H9 (cell line): ENCODE data around the gene TBXAS1. TPM values are rescaled to one million over a fixed set of nuclear protein-coding genes. Genes with fewer than 3 reads are reported as not detected.

ENCODE experiments used
- DNase-seq: peaks from one replicate; pipeline ENCODE4 v3.0.0-alpha.2; 2017
- H2AFZ ChIP-seq: one replicate; pipeline ENCODE4 v1.6.1; 2013; ENCODE audit warnings: mild to moderate bottlenecking, low read length, control low read depth, moderate library complexity
- H2AK5ac ChIP-seq: 2 replicates; pipeline ENCODE4 v1.6.1; 2013; ENCODE audit warnings: low read length, control low read depth, mixed read lengths; ENCODE audit not compliant: insufficient read length
- H2BK120ac ChIP-seq: one replicate; pipeline ENCODE4 v1.6.1; 2013; ENCODE audit warnings: low read depth, mild to moderate bottlenecking, low read length, control low read depth, inconsistent platforms; ENCODE audit not compliant: poor library complexity, severe bottlenecking
- H2BK12ac ChIP-seq: 2 replicates; pipeline ENCODE4 v1.6.1; 2013; ENCODE audit warnings: low read length, control low read depth, mixed read lengths, low read depth; ENCODE audit not compliant: insufficient read length
- H2BK15ac ChIP-seq: 2 replicates; pipeline ENCODE4 v1.6.1; 2013; ENCODE audit warnings: low read depth, low read length, control low read depth
- H2BK20ac ChIP-seq: one replicate; pipeline ENCODE4 v1.6.1; 2013; ENCODE audit warnings: low read depth, mild to moderate bottlenecking, low read length, control low read depth, inconsistent platforms; ENCODE audit not compliant: poor library complexity, severe bottlenecking
- H2BK5ac ChIP-seq: 2 replicates; pipeline ENCODE4 v1.6.1; 2013; ENCODE audit warnings: low read length, control low read depth, mixed read lengths; ENCODE audit not compliant: insufficient read length
- H3K14ac ChIP-seq: 2 replicates; pipeline ENCODE4 v1.6.1; 2013; ENCODE audit warnings: low read length, control low read depth; ENCODE audit not compliant: insufficient read depth
- H3K18ac ChIP-seq: 2 replicates; pipeline ENCODE4 v1.6.1; 2013; ENCODE audit warnings: low read depth, mild to moderate bottlenecking, mixed read lengths, low read length, control low read depth; ENCODE audit not compliant: insufficient read length
- H3K23ac ChIP-seq: 2 replicates; pipeline ENCODE4 v1.6.1; 2013; ENCODE audit warnings: low read length, control low read depth, mixed read lengths, low read depth; ENCODE audit not compliant: insufficient read length
- H3K23me2 ChIP-seq: 2 replicates; pipeline ENCODE4 v1.6.1; 2013; ENCODE audit warnings: low read depth, mild to moderate bottlenecking, mixed read lengths, low read length, control low read depth; ENCODE audit not compliant: insufficient read length, poor library complexity, severe bottlenecking
- H3K27ac ChIP-seq: 2 replicates; pipeline ENCODE4 v1.5.1; 2013; ENCODE audit warnings: low read length, control low read depth, mixed read lengths, low read depth; ENCODE audit not compliant: insufficient read length
- H3K27me3 ChIP-seq: 2 replicates; pipeline ENCODE4 v1.6.1; 2013; ENCODE audit warnings: low read length, control low read depth, inconsistent platforms; ENCODE audit not compliant: insufficient read depth
- H3K4ac ChIP-seq: 2 replicates; pipeline ENCODE4 v1.6.1; 2013; ENCODE audit warnings: low read depth, mild to moderate bottlenecking, control low read depth, inconsistent platforms, low read length, moderate library complexity
- H3K4me1 ChIP-seq: 2 replicates; pipeline ENCODE4 v1.6.1; 2013; ENCODE audit warnings: low read length, control low read depth, inconsistent platforms; ENCODE audit not compliant: insufficient read depth
- H3K4me2 ChIP-seq: 2 replicates; pipeline ENCODE4 v1.6.1; 2013; ENCODE audit warnings: low read length, control low read depth, mixed read lengths; ENCODE audit not compliant: insufficient read length, insufficient read depth
- H3K56ac ChIP-seq: 2 replicates; pipeline ENCODE4 v1.6.1; 2013; ENCODE audit warnings: low read depth, mild to moderate bottlenecking, mixed read lengths, low read length, control low read depth; ENCODE audit not compliant: insufficient read length
- H3K79me1 ChIP-seq: 2 replicates; pipeline ENCODE4 v1.6.1; 2013; ENCODE audit warnings: low read depth, mild to moderate bottlenecking, moderate library complexity, low read length, control low read depth, inconsistent platforms; ENCODE audit not compliant: insufficient read depth, poor library complexity, severe bottlenecking
- H3K79me2 ChIP-seq: 2 replicates; pipeline ENCODE4 v1.6.1; 2013; ENCODE audit warnings: low read length, control low read depth, inconsistent platforms; ENCODE audit not compliant: insufficient read depth
- H3K9ac ChIP-seq: 2 replicates; pipeline ENCODE4 v1.6.1; 2013; ENCODE audit warnings: low read length, control low read depth, mixed read lengths; ENCODE audit not compliant: insufficient read length; ENCODE audit errors: extremely low read depth
- H3K9me3 ChIP-seq: one replicate; pipeline ENCODE4 v1.6.1; 2013; ENCODE audit warnings: low read depth, low read length, inconsistent platforms; ENCODE audit not compliant: control insufficient read depth
- H3T11ph ChIP-seq: one replicate; pipeline ENCODE4 v1.6.1; 2013; ENCODE audit warnings: mild to moderate bottlenecking, low read length, control low read depth, inconsistent platforms
- H4K20me1 ChIP-seq: one replicate; pipeline ENCODE4 v1.6.1; 2013; ENCODE audit not compliant: control insufficient read depth, insufficient read length, insufficient read depth
- H4K5ac ChIP-seq: 2 replicates; pipeline ENCODE4 v1.6.1; 2013; ENCODE audit warnings: low read depth, mild to moderate bottlenecking, mixed read lengths, low read length, control low read depth; ENCODE audit not compliant: insufficient read length
- H4K8ac ChIP-seq: replicated peaks from 2 replicates; pipeline ENCODE4 v1.6.1; 2013; ENCODE audit warnings: low read length, control low read depth, mixed read lengths, low read depth; ENCODE audit not compliant: insufficient read length
- H4K91ac ChIP-seq: 2 replicates; pipeline ENCODE4 v1.6.1; 2013; ENCODE audit warnings: low read depth, mild to moderate bottlenecking, moderate library complexity, mixed read lengths, low read length, control low read depth; ENCODE audit not compliant: insufficient read length
- H3K27ac Mint-ChIP-seq, 3 experiments: 2 replicates in 2 of 3; 3 replicates in 1 of 3; pipeline ENCODE4 v1.8.0; 2020 to 2021; ENCODE audit warnings: mixed read lengths in 3 of 3, mild to moderate bottlenecking in 1 of 3, moderate library complexity in 1 of 3
- H3K27me3 Mint-ChIP-seq: 2 replicates; pipeline ENCODE4 v1.8.0; 2021; ENCODE audit warnings: low read depth, mild to moderate bottlenecking, moderate library complexity, mixed read lengths
- H3K36me3 Mint-ChIP-seq, 3 experiments: 2 replicates in 2 of 3; 3 replicates in 1 of 3; pipeline ENCODE4 v1.8.0; 2020 to 2021; ENCODE audit warnings: low read depth in 3 of 3, mixed read lengths in 3 of 3; ENCODE audit not compliant: insufficient read depth in 1 of 3
- H3K4me1 Mint-ChIP-seq, 2 experiments: 2 replicates each; pipeline ENCODE4 v1.8.0; 2020; ENCODE audit warnings: mixed read lengths in 2 of 2
- H3K4me3 Mint-ChIP-seq, 2 experiments: 2 replicates in 1 of 2; 3 replicates in 1 of 2; pipeline ENCODE4 v1.8.0; 2020 to 2021; ENCODE audit warnings: mild to moderate bottlenecking in 2 of 2, mixed read lengths in 2 of 2, moderate library complexity in 1 of 2
- H3K9me3 Mint-ChIP-seq, 2 experiments: 2 replicates in 1 of 2; 3 replicates in 1 of 2; pipeline ENCODE4 v1.8.0; 2020; ENCODE audit warnings: mild to moderate bottlenecking in 2 of 2, mixed read lengths in 2 of 2, moderate library complexity in 1 of 2
- WGBS: extraction: QIAGEN DNeasy Blood & Tissue Kit; methylation state at CpG from one replicate; pipeline ENCODE4 v1.1.7; 2013; ENCODE audit warnings: missing lambda C conversion rate, low lambda C conversion rate, mixed read lengths; ENCODE audit not compliant: insufficient read length; ENCODE audit errors: extremely low coverage; 5-methylcytosine and 5-hydroxymethylcytosine counted together
- total RNA-seq: library from RNA; stranded (reverse); gene quantifications from 2 replicates; pipeline ENCODE4 v1.2.1, GENCODE V29; 2021
- TF ChIP-seq, protein P1 (sequence below): fragments of 200-600 bp; sonication (generic); conservative IDR thresholded peaks from 3 replicates; pipeline ENCODE4 v1.8.0; 2021; ENCODE audit warnings: antibody characterized with exemption, mild to moderate bottlenecking

TBXAS1 gene
- total RNA-seq, 1 experiment from 2014 or later = 0.39 TPM

DNA sequence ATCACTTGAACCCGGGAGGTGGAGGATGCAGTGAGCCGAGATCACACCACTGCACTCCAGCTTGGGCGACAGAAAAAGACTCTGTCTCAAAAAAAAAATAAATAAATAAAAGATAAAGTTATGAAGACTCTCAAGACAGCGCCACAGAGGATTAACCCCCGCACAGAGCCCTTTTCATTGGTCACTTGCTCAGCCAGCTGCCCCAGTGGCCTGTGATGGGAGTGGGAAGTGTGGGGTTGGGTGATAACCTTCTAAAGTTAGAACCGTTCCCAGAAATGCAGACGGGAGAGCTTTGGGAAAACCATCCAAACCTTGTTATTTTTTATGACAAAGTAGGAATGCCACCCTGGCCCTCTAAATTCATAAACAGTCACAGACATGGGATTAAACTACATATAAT is 176.3 kb downstream of the TBXAS1 start:
- H3K14ac ChIP-seq = no peak overlapping the region
- H3K27me3 ChIP-seq = no peaks in the 10 kb centered on the region
- H3K4me2 ChIP-seq = no peak overlapping the region

More for the DNA sequence above, 176.3 kb downstream of the TBXAS1 start:
- Histone ChIP-seq H2BK5ac (no peak overlapping the region), H4K20me1 (no peaks in the 10 kb centered on the region), H3K79me1 (no peaks in the 10 kb centered on the region), H3K18ac (no peak overlapping the region), H4K91ac (no peak overlapping the region), H3K23ac (no peak overlapping the region), H3T11ph (no peak overlapping the region), H4K8ac (no peak overlapping the region), H4K5ac (no peak overlapping the region), H3K56ac (no peak overlapping the region), H2BK120ac (no peak overlapping the region), H3K4ac (no peak overlapping the region), H2AFZ (no peak overlapping the region), H3K79me2 (no peaks in the 10 kb centered on the region), H2BK20ac (no peak overlapping the region), H3K9me3 (no peaks in the 10 kb centered on the region), H2BK15ac (no peak overlapping the region), H3K27ac (no peak overlapping the region), H3K9ac (no peak overlapping the region), H2BK12ac (no peak overlapping the region), H3K4me1 (no peaks in the 10 kb centered on the region), H3K23me2 (no peaks in the 10 kb centered on the region), H2AK5ac (no peak overlapping the region)
- Mint-ChIP-seq H3K27me3 (no peaks in the 10 kb centered on the region; the same call in 1 of the 2 replicates), H3K9me3 (no peaks in the 10 kb centered on the region), H3K4me1 (peaks cover 12 to 22% of the 10 kb centered on the region in 2 experiments), H3K4me3 (no peak overlapping the region), H3K27ac (no peak overlapping the region), H3K36me3 (no peaks in the 10 kb centered on the region)
- TF ChIP-seq, protein P1, sequence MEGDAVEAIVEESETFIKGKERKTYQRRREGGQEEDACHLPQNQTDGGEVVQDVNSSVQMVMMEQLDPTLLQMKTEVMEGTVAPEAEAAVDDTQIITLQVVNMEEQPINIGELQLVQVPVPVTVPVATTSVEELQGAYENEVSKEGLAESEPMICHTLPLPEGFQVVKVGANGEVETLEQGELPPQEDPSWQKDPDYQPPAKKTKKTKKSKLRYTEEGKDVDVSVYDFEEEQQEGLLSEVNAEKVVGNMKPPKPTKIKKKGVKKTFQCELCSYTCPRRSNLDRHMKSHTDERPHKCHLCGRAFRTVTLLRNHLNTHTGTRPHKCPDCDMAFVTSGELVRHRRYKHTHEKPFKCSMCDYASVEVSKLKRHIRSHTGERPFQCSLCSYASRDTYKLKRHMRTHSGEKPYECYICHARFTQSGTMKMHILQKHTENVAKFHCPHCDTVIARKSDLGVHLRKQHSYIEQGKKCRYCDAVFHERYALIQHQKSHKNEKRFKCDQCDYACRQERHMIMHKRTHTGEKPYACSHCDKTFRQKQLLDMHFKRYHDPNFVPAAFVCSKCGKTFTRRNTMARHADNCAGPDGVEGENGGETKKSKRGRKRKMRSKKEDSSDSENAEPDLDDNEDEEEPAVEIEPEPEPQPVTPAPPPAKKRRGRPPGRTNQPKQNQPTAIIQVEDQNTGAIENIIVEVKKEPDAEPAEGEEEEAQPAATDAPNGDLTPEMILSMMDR = no peak
- WGBS = no CpG with 5 or more reads among the region's 7 CpGs
- DNase-seq = no peak
